Sigmoid colon (tissue), 4 donors: Measurements from ENCODE around the gene ACTL6B.

Source experiments
- EP300 ChIP-seq, 4 donors: sonication (generic); formaldehyde crosslinking; IDR thresholded peaks; one replicate each; pipeline ENCODE4 v1.6.1; 2017; ENCODE audit warnings: antibody characterized with exemption in 4 of 4
- POLR2A ChIP-seq, 2 donors: fragments of 450-650 bp; IDR thresholded peaks; one replicate each; pipeline ENCODE4 v1.6.1; 2016; ENCODE audit warnings: antibody characterized with exemption in 2 of 2, mild to moderate bottlenecking in 2 of 2, moderate library complexity in 2 of 2
- TF ChIP-seq, protein P1 (sequence below), 4 experiments: fragments of 450-650 bp in 3 of 4; fragments of 200-600 bp in 1 of 4; IDR thresholded peaks; one replicate each; pipeline ENCODE4 v1.5.1; 2016 to 2019; ENCODE audit warnings: antibody characterized with exemption in 4 of 4, mild to moderate bottlenecking in 3 of 4, moderate library complexity in 2 of 4

DNA sequence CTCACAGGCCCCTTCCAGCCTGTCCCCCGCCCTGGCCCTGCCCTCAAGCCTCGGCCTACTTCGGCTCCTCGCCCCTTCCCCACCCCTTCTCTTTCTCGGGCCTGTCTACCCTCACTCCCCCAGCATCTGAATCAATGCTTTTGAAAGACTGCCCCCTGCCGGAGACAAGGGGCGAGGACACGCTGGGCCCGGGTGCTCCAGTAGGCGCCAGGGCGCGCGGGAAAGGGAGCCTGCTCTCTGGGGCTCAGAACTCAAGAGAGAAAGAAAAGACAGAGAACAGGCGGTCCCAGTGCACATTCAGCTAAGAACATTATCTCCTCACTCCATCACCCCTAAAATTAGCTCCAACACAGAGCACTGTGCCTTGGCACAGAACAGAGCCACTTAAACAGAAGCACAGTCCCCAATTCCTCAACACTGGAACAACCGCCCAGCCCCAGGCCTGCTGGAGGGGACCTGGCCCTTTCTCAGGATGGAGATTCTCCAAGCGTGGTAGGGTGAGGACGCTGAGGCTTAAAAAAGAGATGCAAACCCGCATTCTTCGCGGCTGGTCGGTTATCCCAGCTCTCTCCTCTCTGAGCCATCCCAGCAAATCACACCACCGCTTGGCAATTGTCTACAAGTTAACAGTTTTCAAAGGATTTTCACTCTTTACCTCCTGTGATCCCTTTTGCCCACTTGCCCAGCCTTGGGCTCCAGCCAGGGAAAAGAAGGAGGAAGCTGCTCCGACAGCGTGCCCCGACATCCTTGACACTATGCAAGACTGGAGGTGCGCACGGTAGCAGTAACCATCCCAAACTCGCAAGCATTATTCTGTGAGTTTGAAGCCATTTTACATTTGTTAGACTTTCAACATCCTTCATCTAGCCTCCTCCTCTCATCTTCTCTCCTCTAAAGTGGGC lies 35.7 kb upstream of the ACTL6B start:
- TF ChIP-seq, protein P1, sequence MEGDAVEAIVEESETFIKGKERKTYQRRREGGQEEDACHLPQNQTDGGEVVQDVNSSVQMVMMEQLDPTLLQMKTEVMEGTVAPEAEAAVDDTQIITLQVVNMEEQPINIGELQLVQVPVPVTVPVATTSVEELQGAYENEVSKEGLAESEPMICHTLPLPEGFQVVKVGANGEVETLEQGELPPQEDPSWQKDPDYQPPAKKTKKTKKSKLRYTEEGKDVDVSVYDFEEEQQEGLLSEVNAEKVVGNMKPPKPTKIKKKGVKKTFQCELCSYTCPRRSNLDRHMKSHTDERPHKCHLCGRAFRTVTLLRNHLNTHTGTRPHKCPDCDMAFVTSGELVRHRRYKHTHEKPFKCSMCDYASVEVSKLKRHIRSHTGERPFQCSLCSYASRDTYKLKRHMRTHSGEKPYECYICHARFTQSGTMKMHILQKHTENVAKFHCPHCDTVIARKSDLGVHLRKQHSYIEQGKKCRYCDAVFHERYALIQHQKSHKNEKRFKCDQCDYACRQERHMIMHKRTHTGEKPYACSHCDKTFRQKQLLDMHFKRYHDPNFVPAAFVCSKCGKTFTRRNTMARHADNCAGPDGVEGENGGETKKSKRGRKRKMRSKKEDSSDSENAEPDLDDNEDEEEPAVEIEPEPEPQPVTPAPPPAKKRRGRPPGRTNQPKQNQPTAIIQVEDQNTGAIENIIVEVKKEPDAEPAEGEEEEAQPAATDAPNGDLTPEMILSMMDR (IDR thresholded peaks at IDR 0.05), result peak; percentile 74 to 93 (median 90)
- TF ChIP-seq EP300 (IDR thresholded peaks at IDR 0.05) (no peak), POLR2A (IDR thresholded peaks at IDR 0.05) (no peak)
